HG02970 (cell line): ENCODE results near the gene EDAR.

Experiments
- ATAC-seq: cut with Tn5 transposase; IDR thresholded peaks from one replicate; pipeline ENCODE4 v1.9.1; 2021; ENCODE audit warnings: mild to moderate bottlenecking, moderate library complexity, moderate number of reproducible peaks; ENCODE audit not compliant: unreplicated experiment, low FRiP score

EDAR gene

DNA sequence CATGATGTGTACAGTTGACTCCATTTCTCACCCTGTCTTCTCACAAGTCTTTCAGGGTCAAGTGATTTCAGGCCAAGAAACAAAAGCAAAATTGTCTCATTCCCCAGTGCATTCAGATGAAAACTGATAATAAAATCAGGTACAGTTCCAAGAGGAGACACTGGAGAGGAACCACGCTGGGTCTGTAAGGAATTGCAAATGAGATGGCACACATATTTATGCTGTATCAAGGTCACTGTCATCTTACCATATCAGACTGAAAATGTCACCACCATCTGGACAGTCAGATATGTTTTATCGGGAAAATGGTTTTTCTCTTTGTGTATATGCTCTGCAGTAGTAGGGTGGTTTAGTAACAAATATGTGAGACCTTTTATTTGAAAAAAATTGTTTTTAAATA is 110.7 kb downstream of the EDAR start:
- ATAC-seq, result no peak

- ATAC-seq, result no peak
Observed at GRCh38 chr2:108877506-108877905, 111.5 kb downstream of the EDAR start.

GRCh38 chr2:108870069-108870644 is 118.9 kb downstream of the EDAR start:
- no peak for ATAC-seq

- no peak for ATAC-seq
Observed at GRCh38 chr2:108869542-108869941, 119.5 kb downstream of the EDAR start.

- ATAC-seq, result no peak
Observed at GRCh38 chr2:108868911-108869310, 120.1 kb downstream of the EDAR start.

GRCh38 chr2:108866041-108866440 is 123.0 kb downstream of the EDAR start:
- no peak for ATAC-seq

GRCh38 chr2:108858894-108859293 is 130.1 kb downstream of the EDAR start:
- no peak for ATAC-seq

GRCh38 chr2:108855194-108855593 is 133.8 kb downstream of the EDAR start:
- ATAC-seq, result no peak

DNA sequence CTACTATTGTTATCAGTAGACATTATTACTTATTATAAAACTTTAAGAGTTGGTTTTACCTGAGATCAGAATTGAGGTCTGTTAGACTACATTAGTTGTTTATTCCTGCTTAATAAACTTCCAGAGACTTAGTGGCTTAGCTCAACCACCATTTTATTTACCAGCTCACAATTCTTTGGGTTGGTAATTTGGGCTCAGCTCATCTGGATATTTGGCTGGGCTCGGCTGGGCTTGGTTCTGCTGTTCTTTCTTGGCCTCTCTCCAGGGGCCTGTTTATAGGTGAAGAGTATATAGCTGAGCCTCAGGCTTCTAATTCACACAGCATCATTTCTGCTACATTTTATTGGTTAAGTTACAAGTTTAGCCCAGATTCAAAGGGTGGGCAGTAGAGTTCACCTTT is 134.5 kb downstream of the EDAR start:
- no peak for ATAC-seq

GRCh38 chr2:108853421-108853820 is 135.6 kb downstream of the EDAR start:
- no peak for ATAC-seq

DNA sequence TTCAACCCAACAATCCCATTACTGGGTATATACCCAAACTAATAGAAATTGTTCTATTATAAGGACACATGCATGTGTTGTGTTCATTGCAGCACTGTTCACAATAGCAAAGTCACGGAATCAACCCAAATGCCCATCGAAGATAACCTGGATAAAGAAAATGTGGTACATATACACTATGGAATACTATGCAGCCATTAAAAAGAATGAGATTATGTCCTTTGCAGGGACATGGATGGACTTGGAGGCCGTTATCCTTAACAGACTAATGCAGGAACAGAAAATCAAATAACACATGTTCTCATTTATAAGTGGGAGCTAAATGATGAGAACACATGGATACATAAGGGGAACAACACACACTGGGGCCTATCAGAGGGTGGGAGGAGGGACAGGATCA is 136.6 kb downstream of the EDAR start:
- no peak for ATAC-seq

- no peak for ATAC-seq
Observed at GRCh38 chr2:108847000-108847399, 142.0 kb downstream of the EDAR start.

DNA sequence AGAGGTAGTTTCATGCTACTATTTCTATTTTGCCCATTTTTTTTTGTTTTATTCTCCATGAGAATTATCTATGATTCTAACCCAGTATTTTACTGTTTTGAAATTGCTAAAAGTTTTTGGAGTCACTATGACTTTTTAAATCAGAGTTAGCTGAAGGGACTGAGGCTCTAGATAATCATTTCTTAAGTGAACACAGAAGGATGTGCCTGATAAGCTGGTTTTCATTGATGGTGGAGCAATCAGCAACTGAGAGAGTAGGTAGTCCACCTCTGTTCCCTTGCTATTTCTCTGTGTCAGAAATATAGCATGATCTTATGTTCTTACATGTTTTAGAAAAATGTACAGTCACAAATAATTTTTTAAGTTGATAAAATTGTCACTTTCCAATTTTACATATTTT is 143.1 kb downstream of the EDAR start:
- ATAC-seq, result no peak
